Gastroesophageal sphincter (tissue), 3 donors: ENCODE measurements around the gene SMURF2.
"Not testable (repeated sequence)": the region's sequence is repeated elsewhere in the genome, so short reads cannot be mapped to it uniquely, and the experiment has no call there.

Experiments
- POLR2AphosphoS5 ChIP-seq: sonication (generic); formaldehyde crosslinking; IDR thresholded peaks from one replicate; pipeline ENCODE4 v1.6.1; 2017; ENCODE audit warnings: antibody characterized with exemption
- TF ChIP-seq, protein P1 (sequence below), 4 experiments: fragments of 200-600 bp in 2 of 4; fragments of 450-650 bp in 2 of 4; sonication (generic) in 1 of 4; IDR thresholded peaks; one replicate each; pipeline ENCODE4 v1.5.1; 2017 to 2019; ENCODE audit warnings: antibody characterized with exemption in 4 of 4, mild to moderate bottlenecking in 2 of 4, moderate library complexity in 2 of 4

DNA sequence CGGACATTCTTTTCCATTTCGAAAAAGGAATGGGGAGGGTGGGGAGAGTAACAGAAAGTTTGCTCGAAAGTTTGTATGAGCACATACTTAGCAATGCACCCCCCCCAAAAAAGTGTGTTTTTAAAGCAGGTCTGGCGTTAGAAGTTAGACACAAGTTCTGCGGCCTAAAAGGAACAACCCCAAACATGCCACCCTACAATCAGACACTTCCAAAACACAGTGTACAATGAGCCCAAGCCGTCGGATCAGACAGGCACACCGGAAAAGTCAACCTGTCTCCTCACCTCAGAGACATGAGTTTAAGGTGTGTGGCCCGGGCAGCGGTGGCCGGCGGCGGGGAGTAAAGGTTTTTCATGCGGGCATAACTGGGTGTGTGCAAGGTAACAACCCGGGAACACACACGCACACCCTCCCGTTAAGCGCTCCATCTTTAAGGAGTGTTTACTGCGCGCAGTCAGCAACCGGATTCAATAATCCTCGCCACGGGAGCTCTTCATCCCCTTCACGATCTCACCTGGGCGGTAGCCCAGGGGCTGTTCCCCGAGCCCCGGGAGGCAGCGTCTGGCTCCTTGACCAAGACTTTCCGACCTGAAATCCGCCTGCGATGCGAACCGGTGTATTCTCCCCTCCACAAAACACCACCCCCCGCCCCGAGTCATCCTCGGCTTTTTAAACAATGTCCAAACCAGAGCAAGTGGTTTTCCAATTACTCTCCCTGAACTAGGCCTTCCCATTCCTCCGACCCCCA lies 955 bp downstream of the SMURF2 start:
- TF ChIP-seq, protein P1, sequence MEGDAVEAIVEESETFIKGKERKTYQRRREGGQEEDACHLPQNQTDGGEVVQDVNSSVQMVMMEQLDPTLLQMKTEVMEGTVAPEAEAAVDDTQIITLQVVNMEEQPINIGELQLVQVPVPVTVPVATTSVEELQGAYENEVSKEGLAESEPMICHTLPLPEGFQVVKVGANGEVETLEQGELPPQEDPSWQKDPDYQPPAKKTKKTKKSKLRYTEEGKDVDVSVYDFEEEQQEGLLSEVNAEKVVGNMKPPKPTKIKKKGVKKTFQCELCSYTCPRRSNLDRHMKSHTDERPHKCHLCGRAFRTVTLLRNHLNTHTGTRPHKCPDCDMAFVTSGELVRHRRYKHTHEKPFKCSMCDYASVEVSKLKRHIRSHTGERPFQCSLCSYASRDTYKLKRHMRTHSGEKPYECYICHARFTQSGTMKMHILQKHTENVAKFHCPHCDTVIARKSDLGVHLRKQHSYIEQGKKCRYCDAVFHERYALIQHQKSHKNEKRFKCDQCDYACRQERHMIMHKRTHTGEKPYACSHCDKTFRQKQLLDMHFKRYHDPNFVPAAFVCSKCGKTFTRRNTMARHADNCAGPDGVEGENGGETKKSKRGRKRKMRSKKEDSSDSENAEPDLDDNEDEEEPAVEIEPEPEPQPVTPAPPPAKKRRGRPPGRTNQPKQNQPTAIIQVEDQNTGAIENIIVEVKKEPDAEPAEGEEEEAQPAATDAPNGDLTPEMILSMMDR (IDR thresholded peaks at IDR 0.05): not testable (repeated sequence)
- not testable (repeated sequence) for TF ChIP-seq POLR2AphosphoS5
